Stimulated activated CD4-positive, alpha-beta T cell treated with anti-CD3 and anti-CD28 coated beads, Interleukin-1b, Interleukin-23, amount 100 ng/mL, for 48 hours (primary cell): Measurements from ENCODE around the gene SPATA16.
"Not testable (repeated sequence)": the region's sequence is repeated elsewhere in the genome, so short reads cannot be mapped to it uniquely, and the experiment has no call there.

Source experiments
- DNase-seq: peaks from one replicate; pipeline ENCODE4 v3.0.0-alpha.2; 2020

Gene SPATA16

DNA sequence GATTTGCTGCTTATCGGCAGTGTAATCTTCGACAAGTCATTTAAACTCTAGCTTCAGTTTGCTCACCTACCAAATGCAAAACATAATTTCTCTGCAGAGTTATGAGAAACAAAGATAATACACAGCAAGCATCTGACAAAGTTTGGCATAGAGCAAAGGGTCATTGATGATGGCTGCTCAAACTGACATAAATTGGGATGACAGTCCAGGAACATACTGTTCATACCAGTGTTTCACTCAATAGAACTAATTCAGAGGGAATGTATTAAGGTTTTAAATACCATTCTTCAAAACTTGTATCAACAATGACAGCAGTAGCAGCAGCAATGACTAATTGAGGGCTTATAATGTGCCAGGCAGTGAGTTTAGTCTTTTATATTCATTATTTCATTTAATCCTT lies 137.6 kb downstream of the SPATA16 start:
- no peak for DNase-seq

DNA sequence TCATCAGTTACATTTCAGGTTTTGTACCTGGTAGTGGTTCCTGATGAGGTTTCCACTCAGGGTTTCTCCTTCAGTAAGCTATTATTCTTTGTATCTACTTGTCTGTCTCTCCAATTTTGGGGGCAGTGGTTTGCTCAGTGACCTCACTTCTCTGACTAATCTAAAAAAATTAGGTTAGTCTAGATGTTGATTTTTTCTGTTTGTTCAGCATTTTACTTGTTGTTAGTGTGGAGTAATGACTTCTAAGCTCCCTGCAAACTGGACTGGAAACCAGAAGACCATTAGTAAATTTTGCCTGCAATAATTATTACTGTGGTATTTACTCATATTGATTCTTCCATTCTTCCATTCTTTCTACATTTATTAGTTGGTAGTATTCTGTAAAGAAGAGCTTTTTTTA lies 139.4 kb downstream of the SPATA16 start:
- no peak for DNase-seq

DNA sequence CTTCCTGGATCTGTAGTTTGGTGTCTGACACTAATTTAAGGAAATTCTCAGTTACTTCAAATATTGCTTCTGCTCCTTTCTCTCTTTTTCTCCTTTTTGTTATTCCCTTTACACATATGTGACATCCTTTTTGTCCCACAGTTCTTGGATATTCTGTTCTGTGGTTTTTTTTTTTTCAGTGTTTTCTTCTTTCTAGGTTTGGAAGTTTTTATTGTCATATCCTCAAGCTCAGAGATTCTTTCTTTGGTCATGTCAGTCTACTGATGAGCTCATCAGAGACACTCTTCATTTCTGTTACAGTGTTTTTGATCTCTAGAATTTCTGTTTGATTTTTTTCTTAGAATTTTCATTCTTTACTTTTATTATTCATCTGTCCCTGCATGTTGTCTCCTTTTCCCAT lies 140.5 kb downstream of the SPATA16 start:
- DNase-seq: no peak

DNA sequence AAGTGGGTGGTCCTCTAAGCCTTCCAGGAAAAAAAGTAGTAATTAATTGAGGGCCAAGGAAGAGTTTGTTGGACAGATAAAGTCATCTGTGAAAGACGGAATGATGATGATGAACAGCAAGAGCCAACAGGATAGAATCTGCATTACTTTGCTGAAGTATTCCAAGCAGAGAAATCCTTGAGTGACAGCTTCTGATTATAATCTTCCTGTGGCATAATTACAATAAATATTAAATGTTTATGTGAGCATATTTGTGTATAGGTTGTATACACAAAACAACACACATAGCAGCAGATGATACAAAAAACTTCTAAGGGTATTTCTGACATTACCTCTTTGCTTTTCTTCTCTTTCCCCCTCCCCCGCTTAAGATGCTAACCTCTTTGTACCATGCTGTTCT lies 147.6 kb downstream of the SPATA16 start:
- DNase-seq: no peak

DNA sequence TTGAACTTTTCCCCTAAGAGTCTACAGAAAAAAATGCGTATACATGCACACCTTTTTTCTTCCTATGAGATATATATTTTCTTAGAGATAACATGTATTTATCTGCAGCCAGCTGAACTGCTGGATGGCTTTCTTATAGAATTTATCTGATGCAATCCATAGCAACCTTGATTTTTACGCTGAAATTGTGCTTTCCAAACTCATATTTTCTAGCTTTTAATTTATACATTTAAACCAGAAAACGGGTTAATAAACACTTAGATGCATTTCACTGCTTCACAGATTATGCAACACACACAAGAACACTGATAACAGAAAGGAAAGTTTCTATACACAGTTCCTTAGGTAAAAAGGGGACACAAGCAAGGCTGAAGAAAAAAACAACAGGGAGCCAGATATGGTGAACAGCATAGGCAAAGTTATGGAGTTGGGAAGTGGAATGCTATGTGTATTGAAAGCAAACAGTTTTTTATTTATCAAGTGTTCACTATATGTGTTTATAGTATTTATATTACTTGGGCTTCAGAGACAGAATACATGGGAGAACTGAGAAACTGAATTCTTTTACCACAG lies 149.5 kb downstream of the SPATA16 start:
- DNase-seq: no peak

DNA sequence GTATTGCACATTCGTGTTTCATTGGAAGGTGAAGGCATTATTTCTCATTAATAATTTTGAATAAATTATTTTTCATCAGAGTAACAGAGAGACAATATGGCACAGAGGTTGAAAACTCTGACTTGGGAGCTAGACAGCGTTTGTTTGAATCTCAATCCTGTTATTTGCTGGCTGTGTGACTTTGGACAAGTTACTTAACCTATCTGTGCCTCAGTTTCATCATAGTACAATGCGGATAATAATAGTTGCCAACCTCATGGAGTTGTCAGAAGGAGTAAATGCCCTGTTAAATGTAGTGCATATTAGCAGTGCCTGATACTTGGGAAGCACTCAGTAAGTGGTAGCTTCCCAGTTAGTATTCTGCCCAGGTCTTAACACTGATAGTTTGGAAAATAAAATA lies 151.7 kb downstream of the SPATA16 start:
- DNase-seq: no peak

DNA sequence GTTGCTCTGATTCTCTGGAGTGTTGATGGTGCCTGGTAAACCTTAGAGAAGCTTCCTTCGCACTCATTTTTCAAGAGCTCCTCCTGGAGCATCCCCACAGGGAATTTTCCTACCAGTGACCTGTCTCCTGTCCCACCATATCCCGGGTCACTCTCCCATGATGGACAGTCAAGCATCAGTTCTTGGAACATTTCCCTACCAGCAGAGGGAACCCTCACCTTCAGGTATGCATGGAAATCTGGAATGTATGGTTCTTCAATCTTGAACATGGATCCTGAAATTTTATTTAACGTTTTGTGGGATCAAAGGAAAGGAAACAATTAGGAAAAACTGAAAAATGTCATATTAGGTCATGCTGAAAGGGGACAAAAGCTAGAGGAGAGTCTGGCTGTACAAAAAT lies 153.8 kb downstream of the SPATA16 start:
- no peak for DNase-seq

DNA sequence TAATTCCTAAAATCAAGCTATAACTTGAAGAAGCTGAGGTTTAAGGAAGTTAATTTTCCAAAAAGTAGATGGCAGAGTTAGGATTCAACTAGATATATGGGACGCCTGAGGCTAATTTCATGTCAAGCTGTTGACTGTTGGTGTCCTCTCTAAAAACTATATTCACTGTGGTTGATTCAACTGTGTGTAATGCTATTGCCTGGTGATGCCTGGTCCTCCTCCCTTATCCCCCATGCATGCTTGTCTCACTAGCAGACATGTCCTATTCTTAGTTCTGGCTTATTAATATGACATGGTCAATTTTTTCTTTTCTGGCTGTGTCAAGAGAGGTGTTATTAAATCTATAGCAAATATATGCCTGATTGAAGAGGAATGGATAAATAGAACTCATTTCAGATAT lies 156.1 kb downstream of the SPATA16 start:
- no peak for DNase-seq

DNA sequence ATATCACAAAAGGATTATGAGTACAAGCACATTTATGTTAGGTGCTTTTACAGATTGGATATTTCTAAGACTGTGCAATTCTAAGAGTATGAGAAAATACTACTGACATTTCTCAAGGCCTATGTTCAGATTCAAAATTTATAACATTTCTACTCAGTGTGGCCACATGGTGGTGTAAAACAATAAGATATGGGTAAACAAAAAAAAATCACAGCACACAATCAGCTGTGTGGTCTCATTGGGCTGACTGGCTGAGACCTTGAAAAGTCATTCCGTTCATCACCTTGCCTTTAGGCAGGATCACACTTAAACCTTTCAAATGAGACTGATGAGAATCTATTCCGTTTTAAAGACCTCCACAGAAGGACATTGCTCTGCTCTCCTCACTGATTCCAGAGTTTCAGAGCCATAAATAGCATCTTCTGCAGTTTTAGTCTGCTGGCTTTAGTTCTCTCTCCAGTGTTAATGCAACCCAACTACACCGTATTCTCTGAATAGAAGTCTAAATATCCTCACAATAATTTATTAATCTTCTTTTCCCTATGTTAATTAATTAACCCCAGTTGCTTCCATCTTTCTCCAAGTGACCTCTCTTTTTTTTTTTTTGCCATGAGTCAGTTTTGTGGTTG lies 158.2 kb downstream of the SPATA16 start:
- no peak for DNase-seq

DNA sequence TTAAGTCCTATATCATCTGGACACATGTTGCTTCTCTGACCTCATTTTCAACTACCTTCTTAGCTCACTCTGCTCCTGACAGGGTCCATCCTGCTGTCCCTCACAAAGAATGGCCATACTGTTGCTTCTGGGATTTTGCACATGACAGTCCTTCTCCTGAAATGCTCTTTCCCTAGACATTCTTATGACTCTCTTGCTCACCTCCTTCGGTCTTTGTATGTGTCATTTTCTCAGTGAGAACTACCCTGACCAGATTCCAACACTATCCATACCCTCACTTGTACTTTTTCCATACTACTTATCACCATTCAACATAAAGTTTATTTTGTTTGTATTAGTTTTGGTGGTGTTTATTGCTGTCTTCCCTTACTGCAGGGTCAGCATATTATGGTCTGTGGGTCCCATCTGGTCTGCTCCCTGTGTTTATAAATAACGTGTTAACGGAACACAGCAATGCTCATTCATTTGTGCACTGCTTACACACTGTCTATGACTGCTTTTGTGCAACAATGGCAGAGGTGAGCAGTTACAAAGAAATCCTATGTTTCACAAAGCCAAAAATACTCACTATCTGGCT lies 159.5 kb downstream of the SPATA16 start:
- no peak for DNase-seq

DNA sequence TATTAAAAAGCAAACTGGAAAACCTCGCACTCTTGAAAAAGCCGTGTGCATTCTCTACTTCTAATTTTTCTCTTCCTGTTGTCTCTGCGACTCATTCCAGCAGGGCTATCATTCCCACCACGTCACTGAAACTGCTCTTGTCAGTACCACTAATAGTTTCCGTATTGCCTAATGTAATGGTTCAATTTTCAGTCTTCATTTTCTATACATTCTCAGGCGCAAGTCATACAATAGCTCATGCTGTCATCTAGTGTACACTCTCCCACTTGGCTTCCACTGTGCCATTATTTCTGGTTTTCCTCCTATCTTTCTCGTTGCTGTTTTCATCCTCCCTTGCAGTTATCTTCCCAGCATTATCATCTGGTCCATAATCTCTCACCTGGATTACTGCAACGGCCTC lies 160.2 kb downstream of the SPATA16 start:
- no peak for DNase-seq

DNA sequence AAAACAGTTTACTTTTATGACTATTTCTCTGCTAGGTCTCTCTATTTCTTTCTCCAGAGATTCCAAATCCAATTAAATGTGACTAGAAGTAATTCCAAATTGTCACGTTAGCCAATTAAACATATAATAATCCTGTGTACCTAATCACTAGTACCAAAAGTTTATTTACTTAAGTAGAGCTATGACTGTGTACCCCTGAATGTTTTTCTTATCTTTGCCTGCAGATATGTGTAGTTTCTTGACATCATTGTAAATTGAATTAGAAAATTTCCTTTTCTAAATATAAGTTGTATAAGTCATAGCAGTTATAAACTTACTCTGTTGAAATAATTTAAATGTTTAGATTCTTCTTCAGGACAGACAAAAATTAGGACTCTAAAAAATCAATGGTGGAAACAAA lies 163.3 kb downstream of the SPATA16 start:
- no peak for DNase-seq

DNA sequence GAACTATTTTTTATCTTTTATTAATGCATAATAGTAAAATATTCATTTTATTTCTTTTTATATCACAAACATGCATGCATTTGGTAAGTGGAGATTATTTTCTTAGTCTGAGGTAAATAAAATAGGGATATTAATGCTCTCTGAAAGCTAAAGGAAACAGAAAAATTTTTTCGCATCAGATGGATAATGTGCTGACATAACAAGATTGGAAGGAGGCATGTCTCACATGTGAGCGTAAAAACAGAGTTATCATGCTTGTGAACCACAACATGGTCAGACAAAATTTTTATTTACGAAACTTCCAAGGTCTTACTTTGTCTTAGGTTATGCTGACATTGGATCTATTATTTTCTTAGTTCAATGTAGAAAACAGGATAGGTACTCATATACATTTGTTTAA lies 166.1 kb downstream of the SPATA16 start:
- no peak for DNase-seq

DNA sequence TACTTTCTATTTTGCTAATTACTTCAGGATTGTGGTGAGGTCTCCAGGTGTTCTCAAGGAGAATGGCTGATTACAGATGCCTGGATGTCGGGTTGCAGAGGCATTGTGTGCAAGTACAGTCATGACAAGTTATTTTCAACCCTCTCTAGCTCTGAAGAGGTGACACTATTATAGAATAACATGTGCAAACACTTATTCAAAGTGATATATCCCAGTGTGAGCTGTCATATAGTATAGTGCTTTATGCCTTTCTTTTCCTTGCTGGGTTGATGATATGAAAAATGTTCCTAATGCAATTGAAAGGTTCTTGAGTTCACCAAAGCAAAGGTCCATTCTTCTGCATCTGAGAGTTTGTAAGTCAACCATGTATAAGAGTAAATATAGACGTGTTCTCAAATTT lies 167.2 kb downstream of the SPATA16 start:
- no peak for DNase-seq

DNA sequence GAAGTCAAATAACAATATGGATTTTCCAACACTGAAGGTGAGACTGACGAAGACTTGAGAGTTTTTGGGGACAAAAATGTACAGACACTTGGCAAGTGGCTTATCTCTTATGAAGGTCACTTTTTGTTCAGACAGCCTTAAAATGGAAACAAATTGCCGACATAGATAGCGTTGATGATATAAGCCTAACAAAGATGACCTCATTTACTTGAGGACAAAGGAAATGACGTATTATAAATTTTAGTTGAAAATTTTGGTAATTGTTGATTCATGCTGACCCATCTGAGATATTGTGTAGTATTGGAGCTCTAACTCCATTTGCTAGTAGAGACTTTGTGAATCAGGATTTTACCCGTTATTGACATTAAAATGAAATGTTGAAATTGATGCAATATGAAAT lies 168.3 kb downstream of the SPATA16 start:
- DNase-seq: no peak

DNA sequence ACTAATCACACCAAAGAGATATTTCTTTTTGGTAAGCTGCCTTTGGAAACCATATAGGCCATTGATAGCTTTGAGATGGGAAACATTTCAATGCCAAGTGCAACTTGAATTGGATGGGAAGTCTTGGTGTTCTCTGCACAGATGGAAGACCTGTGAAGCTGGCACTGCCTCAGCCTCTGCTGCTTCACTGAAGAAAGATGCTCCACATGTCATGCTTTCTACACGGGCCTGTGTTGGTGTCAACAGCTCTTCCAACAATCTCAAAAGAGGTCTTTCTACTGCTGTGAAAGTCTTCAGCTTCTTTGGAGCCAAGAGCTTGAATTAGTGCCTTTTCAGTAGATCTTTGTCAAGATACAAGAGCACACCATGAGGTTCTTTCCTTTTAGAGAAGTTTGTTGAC lies 169.0 kb downstream of the SPATA16 start:
- no peak for DNase-seq

DNA sequence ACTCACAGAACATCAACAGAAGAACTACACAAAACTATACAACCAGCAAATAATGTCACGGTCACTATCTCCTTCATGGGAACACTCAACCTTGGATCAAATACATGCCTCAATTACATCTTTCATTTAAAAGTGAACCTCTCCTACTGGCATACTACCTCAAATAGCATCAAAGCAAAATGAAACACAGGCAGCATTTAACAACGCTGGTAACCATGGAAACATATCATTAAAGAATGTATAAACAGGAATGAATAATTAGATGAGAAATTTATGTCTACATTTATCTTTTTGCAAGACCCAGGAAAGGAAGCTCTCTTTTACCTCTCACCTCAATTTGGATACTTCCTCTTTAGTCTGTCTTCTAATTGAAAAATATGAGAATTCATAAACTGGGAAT lies 172.4 kb downstream of the SPATA16 start:
- DNase-seq: no peak

DNA sequence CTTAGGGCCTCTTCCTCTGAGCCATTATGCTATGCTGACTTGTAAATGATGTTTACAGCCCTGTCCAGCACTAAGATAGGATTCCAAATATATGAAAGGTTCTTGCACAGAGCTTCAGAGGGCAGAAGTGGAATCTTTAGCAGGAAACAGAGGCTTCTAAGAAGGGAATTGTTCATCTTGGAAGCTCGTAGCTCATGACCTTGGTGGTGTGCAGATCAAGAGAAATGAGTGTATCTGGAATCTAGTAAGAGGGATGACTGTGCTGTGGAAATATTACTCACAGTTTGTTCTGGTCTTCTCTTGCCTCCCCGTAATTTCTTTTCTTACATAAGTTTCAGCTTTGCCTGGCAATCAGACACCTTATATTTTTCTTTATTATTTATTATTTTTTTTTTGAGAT lies 175.8 kb downstream of the SPATA16 start:
- DNase-seq: no peak

DNA sequence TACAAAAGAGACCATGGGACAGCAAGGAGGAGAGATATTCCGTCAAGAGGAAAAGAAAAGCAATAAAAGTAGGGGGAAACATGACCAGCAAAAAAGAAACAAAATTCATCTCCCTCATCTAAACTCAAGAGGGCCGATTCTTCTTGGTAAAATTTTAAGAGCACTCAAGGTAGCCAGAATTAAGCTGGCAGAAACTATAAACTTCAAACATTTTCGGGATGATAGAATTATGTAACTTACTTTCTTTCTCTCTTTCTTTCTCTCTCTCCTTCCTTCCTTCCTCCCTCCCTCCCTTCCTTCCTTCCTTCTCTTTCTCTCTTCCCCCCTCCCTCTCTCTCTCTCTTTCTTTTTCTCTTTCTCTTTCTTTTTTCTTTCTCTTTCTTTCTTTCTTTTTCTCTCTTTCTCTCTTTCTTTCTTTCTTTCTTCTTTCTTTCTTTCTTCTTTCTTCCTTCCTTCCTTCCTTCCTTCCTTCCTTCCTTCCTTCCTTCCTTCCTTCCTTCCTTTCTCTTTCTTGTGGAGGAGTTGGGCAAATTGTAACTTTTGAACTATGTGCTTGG lies 180.3 kb downstream of the SPATA16 start:
- DNase-seq: not testable (repeated sequence)

DNA sequence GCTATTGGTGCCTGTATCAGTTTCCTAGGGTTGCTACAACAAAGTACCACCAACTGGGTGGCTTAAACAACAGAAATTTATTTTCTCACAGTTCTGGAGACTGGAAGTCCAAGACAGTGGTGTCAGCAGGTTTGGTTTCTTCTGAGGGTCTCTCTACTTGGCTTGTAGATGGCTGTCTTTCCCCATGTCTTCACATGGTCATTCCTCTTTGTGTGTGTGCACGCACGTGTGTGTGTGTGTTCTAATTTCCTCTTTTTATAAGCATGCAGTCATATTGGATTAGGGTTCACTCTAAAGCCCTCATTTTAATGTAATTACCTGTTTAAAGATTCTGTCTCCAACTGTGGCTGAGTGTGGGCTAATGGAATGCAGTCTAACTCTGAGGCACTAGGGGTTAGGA lies 182.5 kb downstream of the SPATA16 start:
- DNase-seq: no peak

DNA sequence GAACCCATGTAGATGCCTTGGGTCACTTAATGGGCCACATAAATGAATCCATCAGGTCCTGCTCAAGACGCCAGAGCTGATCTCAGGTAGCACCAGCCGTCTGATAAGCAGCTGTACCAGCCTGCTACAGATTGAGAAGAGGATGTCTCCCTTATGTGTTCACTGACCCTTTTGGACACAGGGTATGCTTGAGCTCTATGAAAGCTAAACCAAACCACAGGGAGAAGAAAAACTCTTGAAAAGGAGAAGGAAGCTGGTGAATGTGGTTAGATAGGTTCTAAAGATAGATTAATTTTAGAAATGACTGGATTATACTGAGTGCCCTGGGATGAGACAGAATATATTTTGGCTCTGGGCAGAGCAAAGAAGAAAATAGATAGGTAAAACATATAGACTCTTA lies 187.5 kb downstream of the SPATA16 start:
- no peak for DNase-seq

DNA sequence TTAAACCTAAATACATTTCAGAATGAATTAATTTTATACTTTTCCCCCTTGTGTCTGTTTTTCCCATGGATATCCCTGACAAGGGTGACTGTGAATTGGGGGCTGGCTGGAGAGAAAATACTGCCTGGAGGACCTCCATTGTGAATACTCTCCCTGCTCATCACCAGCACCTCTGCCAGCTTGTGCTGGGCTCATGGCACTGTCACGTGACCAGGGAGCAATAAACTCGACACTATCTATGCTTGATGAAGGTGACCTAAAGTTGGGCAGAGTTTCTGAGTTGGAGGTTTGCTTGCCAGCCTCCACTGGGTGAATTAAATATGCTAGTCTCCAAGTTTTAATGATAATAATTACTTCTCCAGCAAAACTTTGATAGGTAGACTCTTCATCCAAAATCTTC lies 189.5 kb downstream of the SPATA16 start:
- DNase-seq: no peak

DNA sequence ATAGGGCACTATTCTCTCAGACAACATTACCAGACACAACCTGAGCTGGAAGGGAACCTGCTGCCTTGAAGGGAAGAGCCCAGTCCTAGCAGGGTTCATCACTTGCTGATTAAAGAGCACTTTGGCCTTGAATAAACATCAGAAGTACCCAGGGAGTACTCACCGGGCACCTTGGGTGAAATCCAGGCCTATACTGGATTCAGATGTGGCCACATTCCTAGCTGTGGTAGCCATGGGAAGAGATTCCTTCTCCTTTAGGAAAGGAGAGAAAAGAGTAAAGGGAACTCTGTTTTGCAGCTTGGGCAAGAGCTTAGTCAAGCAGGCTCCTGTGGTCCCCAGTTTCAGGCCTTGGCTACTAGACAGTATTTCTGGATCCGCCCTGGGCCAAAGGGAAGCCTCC lies 195.0 kb downstream of the SPATA16 start:
- DNase-seq: no peak

DNA sequence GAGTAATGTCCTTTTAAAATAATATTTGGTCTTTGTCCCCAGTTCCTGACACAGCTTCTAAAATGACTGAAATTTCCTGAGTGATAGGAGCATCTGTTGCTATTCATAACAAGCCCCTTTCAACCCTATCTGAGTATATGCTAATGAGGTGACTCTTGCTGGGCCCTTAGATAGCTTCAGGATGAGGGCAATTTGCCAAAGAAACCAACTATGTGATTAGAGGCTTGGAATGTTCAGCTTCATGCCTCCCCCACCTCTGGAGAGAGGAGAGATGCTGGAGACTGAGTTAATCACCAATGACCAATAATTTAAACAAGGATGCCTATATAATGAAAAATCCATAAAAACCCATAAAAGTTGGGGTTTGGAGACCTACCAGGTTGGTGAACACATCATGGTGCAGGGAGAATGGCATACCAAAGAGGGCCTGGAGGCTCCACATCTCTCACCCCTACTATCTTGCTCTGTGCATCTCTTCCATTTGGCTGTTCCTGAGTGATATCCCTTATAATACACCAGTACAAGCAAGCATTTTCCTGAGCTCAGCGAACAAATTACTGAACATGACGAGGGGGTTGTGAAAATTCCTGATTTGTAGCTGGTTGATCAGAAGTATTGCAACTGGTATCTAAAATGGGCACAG lies 201.3 kb downstream of the SPATA16 start:
- DNase-seq: no peak
